ENCODE measurements around the gene S100A16.
"Not testable (repeated sequence)": the region's sequence is repeated elsewhere in the genome, so short reads cannot be mapped to it uniquely, and the experiment has no call there.

The S100A16 gene

DNA sequence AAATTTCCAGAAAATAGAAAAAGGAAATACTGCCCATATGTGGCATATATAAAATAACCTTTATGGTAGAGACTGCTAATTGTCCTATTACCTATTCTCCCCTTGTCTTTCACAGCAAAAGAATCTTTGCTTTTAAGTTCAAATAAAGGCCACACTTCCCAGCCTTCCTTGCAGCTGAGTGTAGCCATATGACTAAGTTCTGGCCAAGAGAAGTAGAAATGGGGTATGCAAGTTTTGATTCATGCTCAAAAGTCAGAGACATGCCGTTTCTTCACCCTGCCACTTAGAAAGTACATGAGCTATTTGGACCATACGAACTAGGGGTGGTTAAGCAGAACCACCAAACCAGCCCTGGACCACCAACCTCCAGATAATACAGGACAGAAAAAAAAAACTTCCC lies 29.0 kb downstream of the S100A16 start:
- no peak for DNase-seq

DNA sequence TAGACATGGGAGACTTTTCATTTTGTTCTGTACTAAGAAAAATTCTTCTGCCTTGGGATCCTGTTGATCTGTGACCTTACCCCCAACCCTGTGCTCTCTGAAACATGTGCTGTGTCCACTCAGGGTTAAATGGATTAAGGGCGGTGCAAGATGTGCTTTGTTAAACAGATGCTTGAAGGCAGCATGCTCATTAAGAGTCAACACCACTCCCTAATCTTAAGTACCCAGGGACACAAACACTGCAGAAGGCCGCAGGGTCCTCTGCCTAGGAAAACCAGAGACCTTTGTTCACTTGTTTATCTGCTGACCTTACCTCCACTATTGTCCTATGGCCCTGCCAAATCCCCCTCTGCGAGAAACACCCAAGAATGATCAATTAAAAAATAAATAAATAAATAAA lies 29.4 kb downstream of the S100A16 start:
- not testable (repeated sequence) for DNase-seq

DNA sequence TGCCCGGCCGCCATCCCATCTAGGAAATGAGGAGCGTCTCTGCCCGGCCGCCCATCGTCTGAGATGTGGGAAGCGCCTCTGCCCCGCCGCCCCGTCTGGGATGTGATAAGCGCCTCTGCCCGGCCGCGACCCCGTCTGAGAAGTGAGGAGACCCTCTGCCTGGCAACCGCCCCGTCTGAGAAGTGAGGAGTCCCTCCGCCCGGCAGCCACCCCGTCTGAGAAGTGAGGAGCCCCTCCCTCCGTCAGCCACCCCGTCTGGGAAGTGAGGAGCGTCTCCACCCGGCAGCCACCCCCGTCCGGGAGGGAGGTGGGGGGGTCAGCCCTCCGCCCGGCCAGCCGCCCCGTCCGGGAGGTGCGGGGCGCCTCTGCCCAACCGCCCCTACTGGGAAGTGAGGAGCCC lies 30.1 kb downstream of the S100A16 start:
- DNase-seq = not testable (repeated sequence)

DNA sequence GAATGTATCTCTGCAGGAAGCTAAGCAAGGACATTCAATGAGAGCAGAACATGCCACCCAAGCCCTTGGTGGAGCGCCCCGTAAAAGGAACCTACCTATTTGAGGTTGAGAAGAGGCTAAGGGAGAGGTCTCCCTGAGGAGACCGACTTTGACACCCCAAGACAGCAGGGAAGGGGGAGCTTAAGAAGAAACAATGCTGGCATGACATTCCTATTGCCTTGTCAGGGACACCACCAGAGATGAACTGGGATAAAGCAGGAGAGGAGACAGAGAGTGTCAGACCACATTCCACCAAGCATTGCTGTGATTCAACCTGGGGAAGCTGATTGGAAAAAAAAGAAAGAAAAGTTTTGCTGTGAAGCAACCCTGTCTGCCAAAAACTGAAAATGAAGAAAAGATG lies 34.0 kb downstream of the S100A16 start:
- no peak for DNase-seq

DNA sequence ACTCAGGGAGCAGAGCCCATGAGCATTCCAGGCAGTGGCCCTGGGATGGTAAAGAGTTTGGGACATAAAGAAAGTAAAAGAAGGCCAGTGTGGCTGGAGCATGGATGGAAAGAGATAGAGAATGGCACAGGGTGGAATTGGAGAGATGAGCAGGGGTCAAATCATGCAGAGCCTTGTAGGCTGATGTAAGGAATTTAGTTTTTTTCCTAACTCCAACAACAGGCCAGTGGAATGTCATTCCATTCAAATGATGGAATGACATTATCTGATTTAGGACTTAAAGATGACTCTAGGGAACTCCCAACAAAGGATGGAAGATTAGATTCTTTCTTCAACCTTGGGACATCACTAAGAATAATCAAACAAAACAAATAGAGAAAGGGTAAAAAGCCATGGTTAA lies 34.4 kb downstream of the S100A16 start:
- DNase-seq = no peak

DNA sequence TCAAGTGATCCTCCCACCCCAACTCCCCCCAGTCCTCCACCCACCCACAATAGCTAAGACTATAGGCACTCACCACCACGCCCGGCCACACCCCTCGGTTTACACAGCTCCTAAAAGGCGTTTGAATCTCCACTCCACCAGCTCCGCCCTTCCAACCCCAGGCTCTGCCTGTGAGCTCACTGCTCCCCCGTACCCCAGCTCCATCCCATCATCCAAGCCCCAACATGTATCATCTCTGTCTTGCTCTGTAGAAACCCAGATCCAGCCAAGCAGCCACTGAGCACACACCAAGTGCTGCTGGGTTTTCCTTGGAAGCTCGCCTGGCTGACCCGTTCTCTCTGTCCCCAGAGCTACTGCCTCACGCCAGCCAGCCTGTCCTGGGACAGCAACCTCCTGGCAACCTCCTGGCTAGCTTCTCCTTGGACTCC lies 35.3 kb downstream of the S100A16 start:
- no peak for DNase-seq

DNA sequence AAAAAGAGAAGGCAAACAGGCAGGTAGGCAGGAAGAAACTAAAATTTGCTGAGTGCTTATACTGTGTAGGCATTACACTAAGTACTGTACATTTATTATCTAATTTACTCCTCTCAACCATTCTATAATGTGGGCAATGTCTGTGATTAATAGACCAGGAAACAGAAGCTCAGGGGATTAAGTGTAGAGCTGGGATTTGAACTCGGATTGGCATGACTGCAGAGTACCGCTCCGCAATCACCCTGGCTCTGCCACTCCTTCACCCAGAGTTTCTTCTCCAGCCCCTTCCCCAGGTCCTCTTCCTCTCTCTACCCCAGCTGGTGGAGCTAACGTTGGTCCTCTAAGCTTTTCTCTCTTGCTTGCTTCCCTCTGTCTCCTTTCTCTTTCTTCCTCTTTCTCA lies 35.8 kb downstream of the S100A16 start:
- DNase-seq = no peak

DNA sequence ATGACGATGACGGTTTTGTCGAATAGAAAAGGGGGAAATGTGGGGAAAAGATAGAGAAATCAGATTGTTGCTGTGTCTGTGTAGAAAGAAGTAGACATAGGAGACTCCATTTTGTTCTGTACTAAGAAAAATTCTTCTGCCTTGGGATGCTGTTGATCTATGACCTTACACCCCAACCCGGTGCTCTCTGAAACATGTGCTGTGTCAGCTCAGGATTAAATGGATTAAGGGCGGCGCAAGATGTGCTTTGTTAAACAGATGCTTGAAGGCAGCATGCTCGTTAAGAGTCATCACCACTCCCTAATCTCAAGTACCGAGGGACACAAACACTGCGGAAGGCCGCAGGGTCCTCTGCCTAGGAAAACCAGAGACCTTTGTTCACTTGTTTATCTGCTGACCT lies 37.4 kb downstream of the S100A16 start:
- not testable (repeated sequence) for DNase-seq

DNA sequence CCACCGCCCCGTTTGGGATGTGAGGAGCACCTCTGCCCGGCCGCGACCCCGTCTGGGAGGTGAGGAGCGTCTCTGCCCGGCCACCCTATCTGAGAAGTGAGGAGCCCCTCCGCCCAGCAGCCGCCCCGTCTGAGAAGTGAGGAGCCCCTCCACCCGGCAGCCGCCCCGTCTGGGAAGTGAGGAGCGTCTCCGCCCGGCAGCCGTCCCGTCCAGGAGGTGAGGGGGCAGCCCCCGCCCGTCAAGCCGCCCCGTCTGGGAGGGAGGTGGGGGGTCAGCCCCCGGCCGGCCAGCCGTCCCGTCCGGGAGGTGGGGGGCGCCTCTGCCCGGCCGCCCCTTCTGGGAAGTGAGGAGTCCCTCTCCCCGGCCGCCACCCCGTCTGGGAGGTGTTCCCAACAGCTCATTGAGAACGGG lies 37.9 kb downstream of the S100A16 start:
- DNase-seq = not testable (repeated sequence)

DNA sequence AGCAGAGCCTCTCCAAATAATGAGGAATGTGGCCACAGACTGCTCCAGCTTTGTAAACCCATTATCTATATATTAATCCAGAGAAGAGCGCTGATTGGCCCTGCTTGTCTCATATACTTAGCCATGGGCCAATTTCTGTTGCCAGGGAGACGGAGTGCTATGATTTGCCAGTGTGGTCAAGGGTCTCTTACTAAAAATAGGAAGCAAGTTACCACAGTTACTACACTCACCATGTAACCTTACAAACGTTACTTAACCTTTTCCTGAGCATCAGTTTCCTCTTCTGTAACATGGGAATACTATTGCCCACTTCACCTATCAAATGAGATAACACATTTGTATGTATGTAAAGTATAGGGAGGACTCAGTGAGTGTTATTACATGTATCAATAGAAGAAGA lies 39.6 kb downstream of the S100A16 start:
- no peak for DNase-seq

DNA sequence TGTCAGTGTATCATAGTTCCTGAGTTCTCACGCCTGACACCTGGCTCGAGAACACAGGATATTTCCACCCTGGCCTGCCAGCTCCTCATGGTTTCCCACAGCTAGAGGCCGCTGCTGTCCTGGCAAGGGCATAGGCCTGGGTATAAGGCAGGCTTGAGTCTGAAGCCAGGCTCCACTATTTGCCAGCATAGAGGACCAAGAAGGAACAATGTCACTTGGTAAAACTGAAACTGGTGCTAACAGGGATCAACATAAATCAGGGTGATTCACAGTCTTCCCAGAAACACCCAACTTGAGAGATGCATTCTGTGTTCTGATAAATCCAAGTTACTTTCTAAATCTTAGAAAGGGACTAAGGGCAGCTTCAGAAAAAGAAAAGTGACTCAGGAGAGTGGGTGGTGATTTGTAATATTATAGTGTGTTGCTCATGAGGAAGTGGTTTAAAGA lies 40.3 kb downstream of the S100A16 start:
- DNase-seq = peak; percentile 73 to 82

DNA sequence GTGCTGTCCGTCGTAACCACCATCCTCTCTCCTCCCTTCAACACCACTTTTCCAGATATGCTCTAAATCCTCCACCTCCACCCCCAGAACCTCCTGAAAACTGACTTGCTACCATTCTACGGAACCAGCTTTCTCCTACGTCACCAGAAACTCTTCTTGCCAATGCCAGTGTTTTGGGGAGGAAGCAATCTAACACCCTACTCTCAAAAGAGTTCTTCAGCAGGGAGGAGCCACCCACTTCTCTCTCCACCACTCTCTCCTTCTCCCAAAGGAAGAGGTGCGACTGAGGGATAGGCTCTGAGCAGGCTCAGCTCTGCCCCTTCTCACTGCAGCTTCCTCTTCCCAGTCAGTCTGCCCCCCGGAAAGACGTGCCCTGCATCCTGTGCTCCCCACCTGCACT lies 41.2 kb downstream of the S100A16 start:
- no peak for DNase-seq

DNA sequence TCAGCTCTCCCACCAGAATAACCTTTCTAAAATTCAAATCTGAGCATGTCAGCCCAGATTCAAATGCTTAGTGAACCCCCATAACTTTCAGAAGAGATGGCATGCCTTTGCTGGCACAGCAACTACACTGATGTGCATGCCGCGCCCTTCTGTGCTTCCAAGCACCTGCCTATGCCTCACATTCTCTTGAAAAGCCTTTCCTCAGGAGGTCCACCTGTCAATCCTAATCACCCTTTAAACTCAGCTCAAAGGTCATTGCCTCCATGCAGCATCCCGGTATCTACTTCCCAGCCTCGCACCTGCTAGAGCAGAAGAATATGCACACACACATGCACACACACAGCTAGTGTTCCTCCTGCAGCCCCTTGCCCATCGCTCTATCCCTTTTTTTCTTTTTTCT lies 42.1 kb downstream of the S100A16 start:
- DNase-seq = no peak

DNA sequence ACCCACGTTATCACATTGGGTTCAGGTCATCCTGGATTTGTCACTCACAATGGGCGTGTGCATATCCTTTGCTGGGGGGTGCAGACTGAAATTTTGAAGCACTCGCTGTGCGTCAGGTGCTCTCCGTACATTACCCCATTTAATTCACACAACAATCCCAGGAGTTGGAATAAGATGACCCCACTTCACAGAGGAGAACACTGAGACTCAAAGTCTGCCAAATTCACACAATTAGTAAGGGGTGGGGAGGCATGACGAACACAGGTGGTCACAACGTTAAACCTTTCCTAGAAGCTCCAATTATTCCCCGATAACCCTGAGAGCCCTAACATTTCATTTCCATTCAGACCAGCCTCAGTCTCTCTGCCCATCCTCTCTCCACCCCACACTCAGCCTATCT lies 43.5 kb downstream of the S100A16 start:
- DNase-seq = no peak

DNA sequence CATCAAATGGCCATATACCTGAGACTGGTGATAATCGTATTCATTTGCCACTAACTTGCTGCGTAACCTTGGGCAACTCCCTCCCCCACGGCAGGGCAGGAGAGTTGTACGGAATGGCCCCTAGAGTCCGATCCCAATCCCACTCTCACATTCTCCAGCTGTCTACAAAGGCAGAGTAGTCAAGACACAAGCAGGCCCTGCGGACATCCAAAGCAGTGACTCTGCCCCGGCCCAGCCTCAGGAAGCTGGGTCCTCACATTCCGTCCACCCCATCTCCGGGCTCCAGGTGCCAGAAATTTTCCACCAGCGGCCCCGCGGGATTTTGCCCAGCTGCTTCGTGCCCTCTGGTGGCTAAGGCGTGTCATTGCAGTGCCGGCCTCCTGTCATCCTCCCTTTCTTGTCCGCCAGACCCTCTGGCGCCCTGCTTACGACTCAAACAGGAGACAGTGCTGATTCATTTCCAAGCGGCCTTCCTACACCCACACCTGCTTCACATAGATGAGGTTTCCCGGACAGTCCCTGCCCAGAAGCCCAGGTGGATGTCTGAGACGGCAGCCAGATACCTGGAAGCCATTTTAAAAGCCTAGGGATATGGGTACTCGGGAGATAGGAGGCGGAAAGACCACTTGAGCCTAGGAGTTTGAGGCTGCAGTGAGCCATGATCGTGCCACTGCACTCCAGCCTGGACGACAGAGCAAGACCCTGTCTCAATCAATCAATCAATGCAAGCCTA lies 44.4 kb downstream of the S100A16 start:
- DNase-seq = peak; percentile 70 to 73

DNA sequence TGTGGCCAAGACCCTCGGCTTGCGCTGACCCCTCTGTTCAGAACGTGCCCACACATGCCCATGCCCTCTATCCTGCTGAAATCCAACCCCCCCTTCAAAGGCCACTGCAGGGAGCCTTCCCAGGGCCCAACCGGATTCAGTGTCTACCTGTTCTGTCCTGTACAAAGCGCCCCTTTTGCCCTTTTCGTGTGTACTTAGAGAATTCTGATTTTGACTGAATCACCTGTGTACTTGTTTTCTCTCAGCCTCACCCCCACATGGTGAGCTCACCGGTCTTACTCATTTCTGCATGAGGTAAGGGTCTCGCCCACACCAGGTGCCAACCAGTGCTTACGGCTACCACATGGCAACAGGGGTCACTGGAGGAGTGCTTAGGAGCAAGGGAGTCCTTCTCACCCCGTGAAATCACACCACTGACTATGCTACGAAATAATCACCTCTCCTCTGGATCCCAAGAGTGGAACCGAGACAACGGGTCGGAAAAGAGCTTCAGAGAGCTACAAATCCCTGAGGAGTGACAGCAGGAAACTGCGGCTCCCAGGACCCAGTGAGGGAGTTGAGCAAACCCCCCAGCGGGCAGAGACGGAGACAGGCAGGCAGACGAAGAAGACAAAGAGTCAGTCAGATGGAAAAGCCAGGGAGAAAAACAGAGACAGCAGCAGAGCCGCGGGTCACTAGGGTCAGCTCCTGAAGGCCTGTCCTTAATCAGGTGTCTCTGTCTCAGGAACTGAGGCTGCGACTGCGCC lies 45.1 kb downstream of the S100A16 start:
- DNase-seq = no peak

DNA sequence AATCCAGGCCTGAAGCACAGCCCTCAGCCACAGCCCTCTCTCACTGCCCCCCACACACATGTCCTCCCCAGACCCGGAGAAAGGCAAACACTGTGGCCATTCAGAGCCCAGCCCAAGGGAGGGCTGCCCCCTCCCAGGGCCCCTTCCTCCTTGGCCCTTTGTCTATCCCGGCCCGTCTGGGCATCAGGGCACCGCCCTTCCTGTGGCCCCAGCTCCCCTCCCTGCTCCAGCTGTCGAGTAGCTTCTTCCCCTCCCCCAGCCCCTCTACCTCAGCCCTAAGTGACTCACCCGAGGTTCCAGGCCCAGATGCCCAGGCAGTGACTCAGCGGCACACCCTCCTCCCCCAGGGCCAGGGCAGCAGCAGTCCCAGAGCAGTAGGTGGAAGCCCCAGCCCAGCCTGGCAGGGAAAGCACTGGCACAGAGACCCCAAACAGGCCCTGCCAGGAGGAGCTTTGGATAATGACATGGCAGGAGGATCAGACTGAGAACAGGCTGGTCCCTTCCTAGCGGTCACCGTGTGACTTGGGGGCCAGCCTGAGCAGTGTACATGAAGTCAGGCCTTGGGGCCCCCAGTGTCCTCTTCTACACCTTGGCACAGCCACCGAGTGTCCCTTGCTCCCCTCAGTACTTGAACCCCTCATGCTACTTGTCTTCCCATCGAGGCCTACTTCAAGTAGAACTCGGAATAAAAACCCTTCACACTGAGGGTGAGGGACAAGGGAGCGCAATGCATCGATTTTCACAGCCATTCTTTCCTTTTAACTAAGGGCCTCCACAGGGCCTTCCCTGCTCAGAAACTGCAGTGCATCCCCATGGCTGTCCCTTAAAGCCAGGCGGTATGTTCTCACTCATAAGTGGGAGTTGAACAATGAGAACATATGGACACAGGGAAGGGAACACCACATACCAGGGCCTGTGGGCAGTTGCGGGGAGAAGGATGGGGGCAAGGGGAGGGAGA lies 46.2 kb downstream of the S100A16 start:
- DNase-seq = no peak

DNA sequence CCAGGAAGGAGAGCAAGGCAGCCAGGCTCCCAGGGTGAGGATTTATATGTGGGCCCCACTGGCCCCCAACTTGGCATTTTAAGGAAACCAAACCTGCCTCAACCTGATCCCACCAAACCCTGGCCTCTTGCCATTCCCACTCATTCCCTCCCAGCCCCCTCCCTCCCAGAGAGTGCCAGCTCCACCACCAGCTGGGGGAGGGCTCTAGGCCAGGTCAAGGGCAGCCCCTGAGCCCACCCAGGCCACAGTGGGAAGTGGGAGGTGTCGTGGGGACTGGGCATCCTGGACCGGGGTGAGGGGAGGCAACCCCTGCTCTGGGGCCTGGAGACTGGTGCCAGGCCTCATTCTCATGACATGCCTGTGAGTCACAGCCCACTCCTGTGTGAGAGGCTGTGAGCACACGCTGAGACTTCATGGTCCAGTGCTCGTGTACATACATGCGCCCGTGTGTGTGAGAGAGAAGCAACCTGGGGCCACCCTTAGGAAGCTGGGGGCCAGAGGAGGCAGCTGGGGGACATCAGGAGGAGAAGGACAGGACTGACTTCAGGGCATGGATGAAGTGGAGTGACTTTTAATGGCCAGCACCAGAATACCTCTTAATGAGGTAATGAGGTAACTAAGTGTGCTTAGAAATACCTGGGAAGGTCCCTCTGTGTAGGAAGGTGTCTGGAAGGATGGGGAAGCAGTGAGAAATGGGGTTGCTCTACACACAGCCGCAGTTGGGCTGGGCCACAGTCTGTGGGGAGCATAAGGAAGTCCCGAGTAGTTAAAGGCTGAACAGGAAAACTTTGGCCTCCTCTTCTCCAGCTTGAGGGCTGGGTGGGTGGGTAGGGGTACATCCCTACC lies 47.2 kb downstream of the S100A16 start, which contains the start of gene S100A2:
S100A2 (minus strand) TSS at position 316 of the 846 bp plus-strand sequence. CDS start 1,967 bp downstream, outside the sequence.
- no peak for DNase-seq

DNA sequence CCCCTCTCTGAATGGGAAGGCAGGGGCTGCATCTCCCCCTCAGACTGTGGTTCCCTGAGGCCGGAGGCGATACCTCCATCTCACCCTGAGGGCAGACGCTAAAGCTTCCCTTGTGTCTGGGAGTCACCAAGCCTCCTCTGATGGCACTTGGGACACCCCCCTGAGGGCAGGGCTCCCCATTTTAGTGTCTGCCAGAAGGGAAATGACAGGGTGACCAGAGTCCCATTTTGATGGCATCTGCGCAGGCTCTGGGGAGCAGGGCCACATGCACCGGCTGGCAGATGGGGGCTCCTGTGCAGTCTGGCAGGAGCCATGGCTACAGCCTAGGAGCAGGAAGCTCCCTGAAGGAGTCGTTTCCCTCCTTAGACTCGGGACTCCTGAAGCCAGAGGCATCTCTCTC lies 48.9 kb downstream of the S100A16 start:
- no peak for DNase-seq

DNA sequence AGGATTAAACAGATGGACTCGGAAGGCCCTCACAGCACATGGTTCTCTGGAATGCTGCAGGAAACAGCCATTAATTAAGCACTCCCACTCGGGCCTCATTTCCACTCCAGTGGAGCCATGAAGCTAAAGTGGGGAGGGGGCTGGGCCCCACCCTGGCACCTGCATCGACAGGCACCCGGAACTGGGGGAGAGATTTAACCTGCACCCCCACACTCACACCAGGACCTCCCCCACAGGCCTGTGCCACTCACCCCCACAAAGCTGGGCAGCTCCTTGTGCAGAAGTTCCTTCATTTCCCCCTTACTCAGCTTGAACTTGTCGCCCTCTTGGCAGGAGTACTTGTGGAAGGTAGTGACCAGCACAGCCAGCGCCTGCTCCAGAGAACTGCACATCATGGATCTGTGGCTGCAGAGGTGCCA lies 49.4 kb downstream of the S100A16 start:
- DNase-seq = no peak

DNA sequence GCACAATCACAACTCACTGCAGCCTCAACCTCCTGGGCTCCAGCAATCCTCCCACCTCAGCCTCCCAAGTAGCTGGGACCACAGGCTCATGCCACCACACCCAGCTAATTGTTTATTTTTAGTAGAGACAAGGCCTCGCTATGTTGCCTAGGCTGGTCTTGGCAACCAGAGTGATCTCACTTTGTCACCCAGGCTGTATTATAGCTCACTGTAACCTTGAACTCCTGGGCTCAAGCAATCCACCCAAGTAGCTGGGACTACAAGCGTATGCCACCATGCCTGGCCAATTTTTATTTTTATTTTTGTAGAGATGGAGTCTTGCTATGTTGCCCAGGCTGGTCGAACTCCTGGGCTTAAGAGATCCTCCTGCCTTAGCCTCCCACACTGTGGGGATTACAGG lies 50.9 kb downstream of the S100A16 start:
- not testable (repeated sequence) for DNase-seq

DNA sequence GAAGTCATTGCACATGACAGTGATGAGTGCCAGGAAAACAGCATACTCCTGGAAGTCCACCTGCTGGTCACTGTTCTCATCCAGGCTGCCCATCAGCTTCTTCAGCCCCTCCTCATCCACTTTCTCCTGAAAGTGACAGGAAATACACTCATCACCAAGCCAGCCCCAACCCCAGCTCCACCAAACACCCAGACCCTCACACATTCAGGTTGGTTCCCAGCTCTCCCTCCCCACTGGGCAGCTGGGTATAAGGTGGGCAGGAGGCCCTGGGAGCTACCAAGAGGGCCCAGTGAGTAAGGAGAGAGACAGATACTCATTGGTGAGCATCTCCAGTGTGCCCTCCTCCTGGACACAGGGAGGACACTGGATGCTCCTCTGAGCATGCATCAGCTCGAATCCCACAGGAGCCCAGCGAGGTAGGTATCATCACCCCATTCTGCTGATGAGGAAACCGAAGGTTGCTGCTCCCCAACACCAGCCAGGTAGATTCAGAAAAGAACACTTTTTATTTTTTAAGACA lies 51.4 kb downstream of the S100A16 start:
- DNase-seq = no peak
